Effector memory CD4-positive, alpha-beta T cell (primary cell): ENCODE results near the gene CD300LG.

Source experiments
- DNase-seq, 3 donors: peaks; one replicate each; pipeline ENCODE4 v3.0.0-alpha.2; 2020
- H3K27ac ChIP-seq: 2 replicates; pipeline ENCODE4 v1.7.0; 2013; ENCODE audit warnings: mild to moderate bottlenecking, low read length, moderate library complexity; ENCODE audit not compliant: insufficient read depth, poor library complexity, severe bottlenecking
- H3K27me3 ChIP-seq: replicated peaks from 2 replicates; pipeline ENCODE4 v1.7.0; 2013; ENCODE audit warnings: mild to moderate bottlenecking, low read length; ENCODE audit not compliant: insufficient read depth, control insufficient read depth, poor library complexity, severe bottlenecking
- H3K36me3 ChIP-seq: 2 replicates; pipeline ENCODE4 v1.7.0; 2013; ENCODE audit warnings: mild to moderate bottlenecking, low read length, moderate library complexity; ENCODE audit not compliant: control insufficient read depth, insufficient read depth
- H3K4me1 ChIP-seq: 2 replicates; pipeline ENCODE4 v1.7.0; 2013; ENCODE audit warnings: low read length, mild to moderate bottlenecking; ENCODE audit not compliant: control insufficient read depth, insufficient read depth, poor library complexity, severe bottlenecking
- H3K4me3 ChIP-seq: 2 replicates; pipeline ENCODE4 v1.7.0; 2013; ENCODE audit warnings: low read length, low read depth, mild to moderate bottlenecking; ENCODE audit not compliant: insufficient read depth, poor library complexity, severe bottlenecking
- H3K9me3 ChIP-seq: 2 replicates; pipeline ENCODE4 v1.7.0; 2013; ENCODE audit warnings: mild to moderate bottlenecking, low read length, moderate library complexity; ENCODE audit not compliant: control insufficient read depth

CD300LG gene

DNA sequence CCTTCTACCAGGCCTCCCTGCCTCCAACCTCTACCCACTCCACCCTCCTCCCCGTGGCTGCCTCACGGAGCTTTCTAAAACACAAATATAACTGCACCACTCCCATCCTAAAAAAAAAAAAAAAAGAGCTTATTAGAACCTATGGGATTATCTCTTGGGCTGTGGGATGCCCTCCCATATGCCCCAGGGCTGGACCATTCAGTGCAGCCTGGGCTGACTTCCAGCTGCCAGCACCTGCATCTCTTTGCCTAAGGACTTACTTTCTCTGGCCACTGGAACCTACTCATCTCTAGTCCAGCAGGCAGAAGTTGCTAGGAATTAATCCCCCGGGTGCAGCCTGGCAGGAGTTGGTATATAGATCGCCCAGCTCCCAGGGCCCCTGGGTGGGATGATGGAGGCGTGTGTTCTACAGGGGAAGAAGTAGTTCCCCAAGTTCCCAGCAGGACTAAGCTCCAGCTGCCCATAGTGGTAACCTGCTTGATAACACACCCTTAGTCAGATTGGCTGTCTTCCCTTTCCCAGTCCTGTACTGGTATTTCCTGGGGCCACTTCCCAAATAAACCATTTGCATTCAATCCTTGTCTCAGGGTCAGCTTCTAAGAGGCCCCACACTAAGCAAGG is 24.3 kb upstream of the CD300LG start:
- no peaks in the 10 kb centered on the region for H3K9me3 ChIP-seq
- H3K36me3 ChIP-seq: no peaks in the 10 kb centered on the region
- DNase-seq: no peak
- no peaks in the 10 kb centered on the region for H3K27me3 ChIP-seq
- H3K4me3 ChIP-seq: no peak overlapping the region
- H3K27ac ChIP-seq: no peak overlapping the region
- no peaks in the 10 kb centered on the region for H3K4me1 ChIP-seq

GRCh38 chr17:43823350-43824084 is 23.5 kb upstream of the CD300LG start:
- no peak for DNase-seq
- Histone ChIP-seq H3K27ac (no peak overlapping the region), H3K36me3 (no peaks in the 10 kb centered on the region), H3K9me3 (no peaks in the 10 kb centered on the region), H3K4me3 (no peak overlapping the region), H3K27me3 (no peaks in the 10 kb centered on the region), H3K4me1 (no peaks in the 10 kb centered on the region)

- no peak for DNase-seq
- Histone ChIP-seq H3K9me3 (no peaks in the 10 kb centered on the region), H3K4me3 (no peak overlapping the region), H3K4me1 (no peaks in the 10 kb centered on the region), H3K27ac (no peak overlapping the region), H3K27me3 (no peaks in the 10 kb centered on the region), H3K36me3 (no peaks in the 10 kb centered on the region)
These were observed 21.4 kb upstream of the CD300LG start for GRCh38 chr17:43825567-43825966.

- no peaks in the 10 kb centered on the region for H3K27me3 ChIP-seq
- no peak overlapping the region for H3K27ac ChIP-seq
- no peaks in the 10 kb centered on the region for H3K36me3 ChIP-seq
- DNase-seq: no peak
- H3K9me3 ChIP-seq: no peaks in the 10 kb centered on the region
- no peak overlapping the region for H3K4me3 ChIP-seq
- no peaks in the 10 kb centered on the region for H3K4me1 ChIP-seq
These were observed 20.8 kb upstream of the CD300LG start for GRCh38 chr17:43826206-43826605.

DNA sequence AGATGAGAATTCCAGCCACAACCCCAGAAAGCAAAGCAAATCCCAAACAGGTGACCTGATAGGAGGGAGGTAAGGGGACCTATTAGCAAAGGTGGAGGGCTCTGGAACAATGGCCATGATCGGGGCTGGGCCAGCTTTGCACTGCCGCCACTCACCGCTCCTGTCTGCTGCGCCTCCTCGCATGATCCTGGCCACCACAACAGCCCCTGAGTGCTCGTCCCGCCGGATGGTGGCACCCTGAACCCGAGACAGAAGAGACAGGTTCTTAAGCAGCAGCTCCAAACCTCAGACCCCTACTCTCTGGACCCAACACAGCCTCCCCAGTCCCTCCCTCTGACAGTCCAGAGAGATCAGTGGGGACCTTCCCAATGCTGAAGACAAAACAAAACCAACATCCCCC is 19.4 kb upstream of the CD300LG start:
- Histone ChIP-seq H3K27me3 (no peaks in the 10 kb centered on the region), H3K4me3 (no peak overlapping the region), H3K4me1 (no peaks in the 10 kb centered on the region), H3K27ac (no peak overlapping the region), H3K9me3 (no peaks in the 10 kb centered on the region), H3K36me3 (no peaks in the 10 kb centered on the region)
- no peak for DNase-seq

DNA sequence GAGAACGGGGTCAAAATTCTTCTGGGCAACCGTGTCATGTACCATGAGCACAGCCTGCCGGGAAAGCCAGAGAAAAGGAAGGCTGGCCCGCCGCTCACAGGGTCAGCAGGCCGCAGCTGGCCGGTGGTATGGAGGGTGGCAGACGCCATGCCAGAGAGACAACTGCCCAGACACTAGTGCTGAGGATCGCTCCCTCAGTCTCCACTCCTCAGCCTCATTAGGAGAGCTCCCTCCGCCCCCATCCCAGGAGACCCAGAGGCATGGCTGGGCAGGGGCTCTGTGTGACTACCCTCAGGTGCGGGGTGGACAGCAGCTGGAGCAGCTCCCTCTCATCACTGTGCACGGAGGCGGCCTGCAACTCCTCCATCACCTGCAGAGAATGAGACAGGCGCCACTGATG is 17.2 kb upstream of the CD300LG start:
- Histone ChIP-seq H3K4me3 (no peak overlapping the region), H3K9me3 (no peaks in the 10 kb centered on the region), H3K36me3 (no peaks in the 10 kb centered on the region), H3K27me3 (peaks cover 4% of the 10 kb centered on the region), H3K4me1 (peaks cover 7% of the 10 kb centered on the region), H3K27ac (no peak overlapping the region)
- no peak for DNase-seq

- H3K27me3 ChIP-seq: peaks cover 4% of the 10 kb centered on the region
- no peaks in the 10 kb centered on the region for H3K9me3 ChIP-seq
- peaks cover 7% of the 10 kb centered on the region for H3K4me1 ChIP-seq
- H3K36me3 ChIP-seq: no peaks in the 10 kb centered on the region
- no peak overlapping the region for H3K4me3 ChIP-seq
- H3K27ac ChIP-seq: no peak overlapping the region
- DNase-seq: no peak
These were observed 16.4 kb upstream of the CD300LG start for GRCh38 chr17:43830510-43831140.

DNA sequence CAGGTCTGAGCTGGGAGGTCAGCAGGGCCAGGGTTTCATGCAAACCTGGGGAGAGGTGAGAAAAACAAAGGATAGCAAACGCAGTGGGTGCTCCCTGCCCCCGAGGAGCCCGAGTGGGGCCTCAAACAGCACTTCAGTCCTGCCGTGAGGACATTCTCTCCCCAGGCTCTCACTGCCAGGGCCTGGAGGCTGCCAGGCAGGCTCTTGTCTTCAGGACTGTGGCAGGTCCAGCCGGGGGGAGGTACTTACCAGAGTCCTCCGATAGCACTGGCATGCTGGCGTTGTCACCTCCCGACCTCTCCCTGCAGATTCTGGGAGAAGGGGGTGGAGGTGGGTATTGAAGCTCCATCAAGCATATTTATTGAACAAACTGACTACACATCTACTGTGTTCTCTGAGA is 15.3 kb upstream of the CD300LG start:
- Histone ChIP-seq H3K9me3 (no peaks in the 10 kb centered on the region), H3K27me3 (peaks cover 4% of the 10 kb centered on the region), H3K4me1 (peaks cover 7% of the 10 kb centered on the region), H3K4me3 (no peak overlapping the region), H3K27ac (no peak overlapping the region), H3K36me3 (no peaks in the 10 kb centered on the region)
- DNase-seq: no peak

DNA sequence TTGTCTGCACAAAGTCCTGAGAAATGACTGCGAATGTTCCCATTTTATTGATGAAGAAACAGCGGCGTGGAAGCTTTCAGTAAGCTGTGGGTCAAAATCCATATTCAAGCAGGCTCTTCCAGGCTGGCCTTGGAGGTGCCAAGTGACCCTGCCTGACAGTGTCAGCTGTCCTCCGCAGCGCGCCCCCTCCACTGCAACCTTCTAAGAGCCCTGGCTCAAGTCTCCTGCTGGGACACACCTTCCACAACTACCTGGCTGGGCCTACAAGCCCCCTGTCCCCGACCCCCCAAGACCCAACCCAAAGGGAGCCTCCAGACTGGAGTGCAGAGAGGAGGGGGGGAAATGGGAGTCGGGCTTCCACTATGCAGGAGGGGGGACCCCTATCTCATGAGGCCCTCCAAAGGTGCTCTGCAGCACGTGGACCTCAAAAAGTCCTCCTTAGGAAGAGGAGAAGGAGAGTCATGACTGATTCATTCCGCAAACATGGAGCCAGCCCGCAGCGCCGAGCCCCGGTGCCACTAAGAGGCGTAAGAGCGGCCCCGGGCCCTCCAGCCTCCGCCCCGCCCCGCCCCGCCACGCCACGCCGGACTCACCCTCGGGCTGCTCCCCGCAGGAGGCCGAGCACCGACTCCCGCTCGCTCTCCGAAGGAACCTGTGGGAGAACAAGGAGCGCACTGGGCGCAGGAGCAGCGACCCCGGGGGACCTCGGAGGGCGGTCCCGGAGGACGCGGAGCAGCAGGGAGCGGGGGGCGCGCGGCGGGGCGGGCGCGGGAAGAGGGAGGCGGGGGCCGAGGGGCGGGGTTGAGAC is 14.6 kb upstream of the CD300LG start:
- Histone ChIP-seq H3K36me3 (no peaks in the 10 kb centered on the region), H3K4me3 (peak overlapping the region; percentile 50), H3K4me1 (peaks cover 7% of the 10 kb centered on the region), H3K27ac (no peak overlapping the region), H3K27me3 (peaks cover 4% of the 10 kb centered on the region), H3K9me3 (no peaks in the 10 kb centered on the region)
- DNase-seq: peak in 1 of 3 donors; percentile 1
